Activated naive CD8-positive, alpha-beta T cell treated with anti-CD3 and anti-CD28 coated beads, Interleukin-2, amount 50 U/mL, for 16 hours (primary cell): Measurements from ENCODE around the gene SYNE3.
A peak's percentile ranks its signal among the peaks of the same experiment; 100 is the strongest.

Source experiments
- DNase-seq: peaks from one replicate; pipeline ENCODE4 v3.0.0-alpha.2; 2020; ENCODE audit warnings: low read depth, low spot score

Gene SYNE3, protein sequence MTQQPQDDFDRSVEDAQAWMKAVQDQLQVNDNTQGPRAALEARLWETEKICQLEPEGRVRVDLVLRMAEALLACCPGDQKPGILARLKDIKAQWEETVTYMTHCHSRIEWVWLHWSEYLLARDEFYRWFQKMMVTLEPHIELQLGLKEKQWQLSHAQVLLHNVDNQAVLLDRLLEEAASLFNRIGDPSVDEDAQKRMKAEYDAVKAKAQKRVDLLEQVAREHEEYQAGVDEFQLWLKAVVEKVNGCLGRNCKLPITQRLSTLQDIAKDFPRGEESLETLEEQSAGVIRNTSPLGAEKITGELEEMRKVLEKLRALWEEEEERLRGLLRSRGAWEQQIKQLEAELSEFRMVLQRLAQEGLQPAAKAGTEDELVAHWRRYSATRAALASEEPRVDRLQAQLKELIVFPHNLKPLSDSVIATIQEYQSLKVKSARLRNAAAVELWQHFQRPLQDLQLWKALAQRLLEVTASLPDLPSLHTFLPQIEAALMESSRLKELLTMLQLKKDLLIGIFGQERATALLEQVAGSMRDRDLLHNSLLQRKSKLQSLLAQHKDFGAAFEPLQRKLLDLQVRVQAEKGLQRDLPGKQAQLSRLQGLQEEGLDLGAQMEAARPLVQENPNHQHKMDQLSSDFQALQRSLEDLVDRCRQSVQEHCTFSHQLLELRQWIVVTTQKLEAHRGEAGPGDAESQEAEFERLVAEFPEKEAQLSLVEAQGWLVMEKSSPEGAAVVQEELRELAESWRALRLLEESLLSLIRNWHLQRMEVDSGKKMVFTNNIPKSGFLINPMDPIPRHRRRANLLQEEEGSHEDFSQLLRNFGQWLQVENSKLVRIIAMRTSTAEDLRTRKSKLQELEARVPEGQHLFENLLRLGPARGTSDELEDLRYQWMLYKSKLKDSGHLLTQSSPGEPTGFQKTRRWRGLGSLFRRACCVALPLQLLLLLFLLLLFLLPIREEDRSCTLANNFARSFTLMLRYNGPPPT

GRCh38 chr14:95516554-95517181, at the start of gene SYNE3:
SYNE3 (minus strand) TSS chr14:95516650; CDS start chr14:95475821, 40,829 bp downstream.
- no peak for DNase-seq

DNA sequence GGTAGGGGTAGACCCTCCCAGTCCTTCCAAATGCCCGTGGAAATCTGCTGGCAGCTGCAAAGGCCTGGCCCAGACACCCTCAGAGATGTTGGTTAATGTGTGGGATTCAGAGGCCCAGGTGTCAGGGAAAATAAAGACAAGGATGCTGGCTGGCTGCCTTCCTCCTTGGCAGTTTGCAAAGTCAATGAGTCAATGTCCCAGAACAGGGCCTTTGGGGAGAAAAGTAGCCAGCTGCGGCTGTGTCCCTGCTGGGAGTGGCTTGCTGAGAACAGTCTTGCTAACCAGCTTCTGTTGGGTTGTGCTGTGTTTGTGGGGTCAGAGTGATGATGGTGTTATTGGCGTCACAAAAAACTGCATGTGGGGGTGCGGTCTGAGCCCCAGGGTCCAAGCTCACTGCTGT, 47.6 kb upstream of the SYNE3 start:
- DNase-seq = no peak

DNA sequence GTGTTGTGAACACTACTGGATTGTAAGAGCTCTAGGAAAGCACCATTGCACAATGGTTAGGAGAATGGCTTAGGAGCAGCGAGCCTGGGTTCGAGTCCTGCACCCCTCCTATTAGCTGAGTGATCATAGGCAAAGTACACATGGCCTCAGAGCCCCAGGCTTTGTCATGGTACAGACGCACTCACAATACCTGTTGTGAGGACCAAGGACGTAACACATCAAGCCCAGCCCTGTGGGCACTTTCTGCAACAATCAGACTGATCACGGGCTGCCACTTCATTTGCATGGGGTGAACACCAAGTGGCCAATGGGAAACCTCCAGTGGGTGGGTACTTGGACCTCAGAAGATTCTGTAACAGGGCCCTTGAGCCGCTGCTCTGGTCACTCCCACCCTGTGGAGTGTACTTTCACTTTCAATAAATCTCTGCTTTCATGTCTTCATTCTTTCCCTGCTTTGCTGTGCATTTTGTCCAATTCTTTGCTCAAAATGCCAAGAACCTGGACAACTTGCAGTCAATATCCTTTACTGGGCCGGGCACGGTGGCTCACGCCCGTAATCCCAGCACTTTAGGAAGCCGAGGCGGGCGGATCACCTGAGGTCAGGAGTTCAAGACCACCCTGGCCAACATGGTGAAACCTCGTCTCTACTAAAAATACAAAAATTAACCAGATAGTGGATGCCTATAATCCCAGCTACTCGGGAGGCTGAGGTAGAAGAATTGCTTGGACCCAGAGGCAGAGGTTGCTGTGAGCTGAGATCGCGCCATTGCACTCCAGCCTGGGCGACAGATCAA, 46.6 kb upstream of the SYNE3 start:
- DNase-seq = no peak

DNA sequence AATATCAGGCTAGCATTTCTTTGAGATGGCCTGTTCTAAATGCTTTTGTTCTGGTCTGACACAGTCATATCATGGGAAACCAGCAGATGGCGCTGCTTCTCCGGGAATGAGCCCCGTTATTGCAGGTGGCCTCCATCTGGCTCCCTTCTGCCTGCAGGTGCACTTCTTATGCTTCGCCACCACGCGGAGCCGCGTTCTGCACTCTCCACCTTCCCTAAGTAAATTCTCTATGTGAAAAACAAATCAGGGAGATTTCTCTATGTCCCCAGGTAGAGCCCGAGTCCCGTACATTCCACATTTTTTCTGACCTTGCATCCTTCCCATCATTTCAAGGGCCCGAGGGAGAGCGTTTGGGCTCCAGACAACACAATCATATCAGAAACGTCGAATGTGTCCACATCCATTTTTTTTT, 44.6 kb upstream of the SYNE3 start:
- DNase-seq = peak; percentile 72

GRCh38 chr14:95559203-95559602, 42.8 kb upstream of the SYNE3 start:
- no peak for DNase-seq

- no peak for DNase-seq
Measured at GRCh38 chr14:95557832-95558231, 41.4 kb upstream of the SYNE3 start.

- no peak for DNase-seq
Measured at GRCh38 chr14:95557291-95557690, 40.8 kb upstream of the SYNE3 start.

DNA sequence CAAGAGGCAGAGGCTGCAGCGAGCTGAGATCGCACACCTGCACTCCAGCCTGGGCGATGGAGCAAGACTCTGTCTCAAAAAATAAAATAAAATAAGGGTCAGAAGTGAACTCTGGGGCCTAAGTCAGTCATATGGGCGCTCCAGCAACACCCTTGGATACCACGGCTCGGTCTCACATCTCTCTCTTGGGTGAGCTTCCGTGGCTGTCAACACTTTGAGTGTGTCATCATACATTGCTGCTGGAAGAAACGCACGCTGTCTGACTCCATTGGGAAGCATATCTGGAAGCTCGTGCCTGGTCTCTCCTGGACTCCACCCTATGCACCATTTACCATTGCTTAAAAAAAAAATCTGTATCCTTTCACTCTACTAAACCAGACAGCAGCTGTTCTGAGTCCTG, 38.6 kb upstream of the SYNE3 start:
- no peak for DNase-seq

- DNase-seq = no peak
Measured at GRCh38 chr14:95553141-95553540, 36.7 kb upstream of the SYNE3 start.

- DNase-seq = no peak
Measured at GRCh38 chr14:95551435-95551834, 35.0 kb upstream of the SYNE3 start.

DNA sequence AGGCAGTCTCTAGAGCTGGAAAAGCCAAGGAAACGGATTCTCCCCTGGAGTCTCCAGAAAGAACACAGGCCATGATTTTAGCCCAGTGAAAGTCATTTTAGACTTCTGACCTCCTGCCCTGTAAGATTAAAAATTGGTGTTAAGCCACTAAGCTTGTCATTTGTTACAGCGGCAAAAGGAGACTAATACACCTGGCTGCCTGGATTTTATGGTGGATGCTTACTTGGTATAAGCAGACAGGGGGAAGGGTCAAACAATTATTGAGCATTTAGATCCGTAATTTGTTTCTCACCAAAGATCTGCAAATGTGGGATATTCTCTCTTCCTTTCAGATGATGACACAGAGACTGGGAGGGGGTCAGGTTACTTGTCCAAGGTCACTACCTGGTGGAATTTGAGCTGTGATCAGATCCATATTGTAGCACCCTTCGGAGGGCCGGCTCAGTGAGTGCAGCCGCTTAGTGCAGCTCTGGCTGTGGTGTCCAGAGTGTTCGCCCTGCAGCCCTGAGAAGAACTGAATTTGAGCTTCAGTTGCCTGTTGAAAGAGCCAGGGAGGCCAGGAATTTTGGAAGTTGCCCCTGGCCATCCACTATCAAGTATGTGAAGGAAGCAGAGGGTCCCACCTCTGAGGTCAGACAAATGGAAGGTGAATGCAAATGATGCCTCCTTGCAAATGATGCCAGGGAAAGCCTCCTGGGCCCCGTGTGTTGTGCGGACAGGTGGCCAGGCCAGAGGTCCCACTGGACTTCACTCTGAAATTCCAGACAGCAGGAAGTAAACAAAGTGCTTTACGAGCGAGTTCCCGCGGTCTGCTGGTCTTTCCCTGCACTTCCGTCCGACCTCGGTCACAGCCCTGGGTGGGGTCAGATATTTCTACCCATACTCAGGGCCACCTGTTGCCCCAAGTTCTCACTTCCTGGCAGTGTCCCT, 33.5 kb upstream of the SYNE3 start:
- DNase-seq = no peak

DNA sequence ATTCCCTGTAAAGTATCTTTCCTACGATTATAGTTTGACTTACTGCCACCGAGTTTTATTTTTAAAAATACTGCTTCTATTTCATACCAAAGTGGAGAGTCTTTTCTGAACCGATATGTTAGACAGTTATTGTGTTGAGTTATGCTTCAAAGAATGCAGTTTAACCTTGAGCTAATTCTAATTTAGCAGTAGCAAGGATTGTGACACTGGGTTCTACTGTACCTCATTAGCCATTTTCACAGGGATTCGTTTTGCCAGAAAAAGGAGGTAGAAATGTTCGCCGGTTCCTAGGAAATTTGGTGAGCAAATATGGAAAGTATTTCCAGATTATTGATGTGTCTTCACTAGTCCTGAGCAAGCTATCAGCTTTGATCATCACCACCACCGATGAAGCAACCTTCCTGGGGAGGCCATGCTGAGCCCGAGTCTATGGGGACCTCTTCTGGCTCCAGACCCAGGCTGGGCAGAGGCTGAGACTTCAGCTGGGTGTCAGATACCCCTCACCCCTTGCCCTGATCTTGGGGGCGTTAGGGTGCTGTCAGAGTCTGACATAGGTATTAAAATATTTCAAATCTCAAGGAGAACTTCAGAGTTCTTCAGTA, 32.0 kb upstream of the SYNE3 start:
- no peak for DNase-seq

DNA sequence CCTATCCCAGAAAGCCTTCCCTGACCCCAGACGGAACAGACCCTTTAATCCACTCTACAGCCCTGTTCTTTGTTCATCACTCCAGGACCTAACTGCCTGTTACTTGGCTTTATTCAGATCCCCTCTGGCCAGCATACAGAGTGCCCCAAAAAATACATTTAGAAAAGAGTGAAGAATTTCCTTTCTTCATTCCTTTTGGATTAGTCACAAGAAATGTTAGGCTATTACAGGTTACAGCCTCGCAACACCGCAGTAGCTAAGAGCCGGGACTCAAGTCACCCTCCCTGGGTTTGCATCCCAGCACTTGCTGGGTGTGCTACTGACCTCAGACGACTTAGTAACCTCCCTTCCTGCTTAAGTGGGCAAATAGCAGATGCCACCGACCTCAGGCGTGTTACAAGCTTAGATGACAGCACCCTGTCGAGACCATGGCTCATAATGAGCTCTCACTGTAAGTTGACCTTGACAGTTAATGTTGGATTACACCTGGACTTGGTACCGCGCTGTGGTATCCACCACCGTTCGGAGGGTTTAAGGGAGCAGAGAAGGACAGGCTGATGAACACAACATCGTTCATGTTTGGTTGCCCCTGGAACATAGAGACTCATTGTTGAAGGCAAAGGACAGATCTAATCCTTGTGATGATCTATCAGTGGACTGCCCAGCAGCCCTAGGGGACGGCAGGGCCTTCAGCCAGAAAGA, 31.3 kb upstream of the SYNE3 start:
- no peak for DNase-seq

DNA sequence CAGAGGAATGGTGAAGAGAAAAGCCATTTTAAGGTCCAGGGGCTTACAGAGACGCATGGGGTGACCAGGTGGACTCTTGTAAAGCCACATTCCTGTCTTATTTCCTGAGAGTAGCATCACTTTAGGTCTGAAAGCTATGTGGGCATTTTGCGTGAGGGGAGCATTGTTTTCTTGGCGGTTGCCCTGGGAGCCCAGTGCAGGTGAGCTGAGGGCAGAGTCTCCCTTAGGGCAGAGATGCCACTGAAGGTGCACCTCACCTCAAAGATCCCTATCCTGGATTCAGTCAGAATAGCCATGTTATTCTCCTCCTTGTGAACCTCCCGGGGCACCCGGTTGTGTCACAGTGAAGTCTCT, 30.8 kb upstream of the SYNE3 start:
- no peak for DNase-seq

DNA sequence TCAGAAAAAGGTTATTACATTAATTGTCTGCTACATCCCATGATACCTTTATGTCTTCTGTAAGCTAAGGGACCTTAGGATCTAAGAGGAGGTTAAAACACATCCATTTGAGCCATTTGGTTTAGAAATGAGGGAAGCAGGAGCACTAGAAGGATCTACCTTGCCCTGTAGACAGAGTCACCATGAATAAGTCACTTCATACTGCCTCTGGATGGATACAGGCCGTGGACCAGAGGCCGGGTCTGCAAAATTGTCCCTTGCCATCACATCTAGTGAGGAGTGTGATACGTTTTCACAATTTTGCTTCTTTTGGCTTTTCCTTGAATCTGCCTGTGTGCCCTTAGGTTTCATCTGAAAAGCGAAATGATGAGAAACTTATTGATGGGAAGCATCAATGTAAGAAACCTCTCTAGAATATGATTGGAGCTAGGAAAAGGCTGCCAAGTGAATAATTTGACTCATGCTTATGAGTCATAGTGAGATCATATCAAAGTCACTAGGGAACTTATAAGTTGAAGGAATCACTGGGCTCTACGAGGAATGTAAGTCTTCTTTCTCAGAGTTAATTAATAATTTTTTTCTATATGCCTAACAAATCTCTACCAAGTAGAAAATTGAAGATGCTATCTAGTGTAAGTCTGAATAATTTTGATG, 29.2 kb upstream of the SYNE3 start:
- no peak for DNase-seq

- no peak for DNase-seq
Measured at GRCh38 chr14:95544588-95544987, 28.1 kb upstream of the SYNE3 start.

GRCh38 chr14:95543021-95543420, 26.6 kb upstream of the SYNE3 start:
- DNase-seq = no peak
